KBM-7 (cell line): ENCODE data around the gene SNX10.

Experiments used
- DNase-seq: peaks from one replicate; pipeline ENCODE4 v3.0.0-alpha.2; 2015
- in situ Hi-C: fragments of 300-500 bp; cut with MboI; formaldehyde crosslinking; loops from 2 replicates; pipeline ENCODE4 v1.14.3; 2020; ENCODE audit warnings: low sequenced_read_pairs, low pct_unique_long_range_greater_than_20kb, mixed read lengths

SNX10 gene

DNA sequence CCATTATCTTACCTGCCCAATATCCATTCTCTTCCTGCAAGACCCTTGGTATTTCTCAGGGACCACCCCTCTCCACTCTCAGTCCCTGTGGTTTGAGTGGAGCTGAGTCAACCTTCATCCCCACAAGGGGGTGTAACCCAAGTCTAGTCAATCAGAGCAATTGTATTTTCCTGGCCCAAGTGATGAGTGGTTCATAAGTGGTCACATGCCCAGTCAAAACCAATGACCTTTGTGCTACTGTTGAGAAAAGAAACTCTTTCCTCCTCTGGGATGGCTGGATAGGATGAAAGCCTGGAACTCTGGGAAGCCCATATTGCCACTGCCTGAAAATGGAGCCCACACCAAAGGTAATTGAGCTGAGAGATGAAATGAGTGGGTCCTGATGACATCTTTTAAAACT is 93.6 kb downstream of the SNX10 start:
- in situ Hi-C loops, result no loop called here
- DNase-seq, result no peak

DNA sequence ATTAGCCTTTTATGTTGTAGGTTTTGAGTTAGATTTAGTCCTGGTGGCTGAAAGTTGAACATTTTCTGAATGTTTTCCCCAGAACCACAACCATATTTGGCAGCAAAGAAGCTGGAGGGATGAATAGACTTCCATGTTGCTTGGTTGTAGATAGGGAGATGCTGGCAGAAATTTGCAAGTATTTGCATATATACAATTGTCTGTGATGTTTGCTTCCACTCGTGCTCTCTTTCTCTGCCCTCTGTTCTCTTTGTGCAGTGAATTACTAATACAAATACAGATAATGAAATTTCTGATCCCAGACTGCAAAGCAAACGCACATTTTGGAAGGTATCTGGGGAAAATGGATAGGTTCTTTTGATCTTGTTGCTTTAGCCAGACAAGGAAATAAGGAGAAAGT is 96.1 kb downstream of the SNX10 start:
- in situ Hi-C loops, result no loop called here

DNA sequence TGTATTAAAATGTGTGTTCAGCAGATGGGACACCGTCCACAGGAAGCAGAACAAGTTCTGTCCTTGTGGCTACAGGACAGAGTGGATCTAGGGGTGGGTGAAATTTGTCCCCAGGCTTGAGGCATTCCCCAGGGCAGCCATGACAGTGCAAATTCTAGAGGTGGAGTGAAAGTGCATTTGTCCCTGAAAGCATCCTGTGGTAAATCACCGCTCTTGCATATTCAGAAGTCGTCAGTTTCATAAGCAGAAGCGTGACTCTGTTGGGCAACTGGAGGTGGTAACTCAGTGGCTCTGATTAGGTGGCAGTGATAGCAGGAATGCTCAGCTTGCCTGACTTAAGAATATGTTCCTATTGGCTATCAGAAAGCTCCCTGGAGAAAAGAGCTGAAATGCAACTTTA is 96.6 kb downstream of the SNX10 start:
- in situ Hi-C loops, result no loop called here
- no peak for DNase-seq

More for the DNA sequence above, 96.1 kb downstream of the SNX10 start:
- DNase-seq, result no peak

DNA sequence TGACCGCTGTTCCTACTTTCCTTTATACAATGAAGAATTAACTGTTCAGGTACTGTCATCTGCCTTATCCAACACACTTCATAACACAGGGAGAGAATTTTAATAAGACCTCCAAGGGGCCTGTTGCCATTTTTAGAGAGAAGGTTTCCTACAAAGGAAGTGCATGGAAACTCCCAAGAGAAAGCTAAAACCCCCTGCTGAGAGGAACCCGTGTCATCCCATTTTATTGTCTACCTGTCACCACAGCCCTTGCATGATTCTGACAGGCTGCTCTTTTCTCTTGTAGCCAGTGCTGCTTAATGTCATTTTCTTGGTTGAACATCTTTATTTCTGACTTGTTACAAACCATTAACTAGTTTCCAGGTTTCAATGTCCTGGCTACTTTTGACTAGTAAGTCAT is 98.4 kb downstream of the SNX10 start:
- no peak for DNase-seq
- in situ Hi-C loops, result loop anchor here (10.0 kb wide), 1 partner anchor 275 kb away; no protein-coding TSS in a partner anchor

DNA sequence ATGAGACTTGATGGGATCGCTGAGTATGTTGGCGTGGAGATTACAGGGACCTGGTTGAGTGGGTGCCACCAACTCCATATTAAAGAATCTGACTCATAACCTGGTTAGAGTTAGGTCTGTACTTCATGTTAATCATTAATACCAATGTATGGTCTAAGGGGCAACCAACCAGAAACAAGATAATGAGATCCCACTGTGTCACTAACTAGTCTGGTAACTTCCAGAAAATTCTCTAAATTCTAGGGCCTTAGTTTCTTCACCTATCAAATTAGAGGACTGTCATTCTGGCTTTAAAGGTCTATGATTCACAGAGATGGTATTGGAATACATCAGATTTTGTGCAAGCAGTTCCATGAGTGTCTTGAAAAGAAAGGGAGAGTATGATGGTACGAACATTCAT is 102.2 kb downstream of the SNX10 start:
- DNase-seq, result no peak
- in situ Hi-C loops, result loop anchor here (10.0 kb wide), 1 partner anchor 271 kb away; no protein-coding TSS in a partner anchor

DNA sequence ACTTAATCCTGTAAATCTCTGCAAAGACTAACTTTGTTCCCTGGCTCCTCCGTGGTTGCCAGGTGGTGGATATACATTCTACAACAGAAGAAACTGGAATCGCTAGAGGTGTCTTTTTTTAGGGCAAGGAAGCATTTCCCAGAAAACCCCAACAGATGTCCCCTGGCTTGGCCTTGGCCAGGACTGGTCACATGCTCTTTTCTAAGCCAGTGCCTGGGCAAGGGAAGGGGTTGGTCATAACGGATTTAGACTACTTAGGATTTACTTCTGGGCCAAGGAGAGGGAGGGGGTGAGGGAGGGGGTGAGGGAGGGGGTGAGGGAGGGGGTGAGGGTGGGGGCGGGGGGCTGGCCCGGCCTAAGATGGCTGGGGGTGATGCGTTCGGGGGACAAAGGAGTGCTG is 105.7 kb downstream of the SNX10 start:
- in situ Hi-C loops, result loop anchor here (10.0 kb wide), 1 partner anchor 267 kb away; no protein-coding TSS in a partner anchor
- no peak for DNase-seq

DNA sequence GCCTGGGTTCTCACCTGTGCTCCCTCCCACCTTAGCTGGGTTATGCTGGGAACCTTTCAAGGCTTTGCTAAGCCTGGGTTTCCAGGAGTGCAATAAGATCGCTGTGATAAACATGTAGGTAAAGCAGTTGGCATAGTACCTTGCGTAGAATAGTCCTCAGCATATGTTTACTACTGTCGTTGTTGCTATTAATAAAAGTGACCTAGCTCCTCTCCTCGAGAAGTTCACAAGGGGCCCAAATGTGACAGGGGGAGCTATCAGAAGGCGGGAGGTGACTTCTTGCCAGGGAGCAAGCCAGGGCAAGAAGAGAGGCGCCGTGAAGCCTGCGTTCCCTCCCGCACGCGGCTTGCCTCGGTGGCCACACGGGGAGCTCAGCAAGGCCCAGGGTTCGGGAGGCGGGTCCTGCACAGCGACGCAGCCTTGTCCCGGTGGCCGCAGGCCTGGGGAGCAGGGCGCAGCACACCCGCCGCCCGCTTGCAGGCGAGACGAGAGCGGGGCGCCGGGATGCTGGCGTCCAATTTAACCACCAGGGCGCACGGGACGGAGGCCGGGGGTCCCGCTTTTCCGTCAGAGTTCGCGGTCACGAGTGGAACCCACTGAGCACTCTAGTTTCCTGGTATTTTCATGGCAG is 106.2 kb downstream of the SNX10 start:
- no peak for DNase-seq
- in situ Hi-C loops, result loop anchor here (10.0 kb wide), 1 partner anchor 267 kb away; no protein-coding TSS in a partner anchor

DNA sequence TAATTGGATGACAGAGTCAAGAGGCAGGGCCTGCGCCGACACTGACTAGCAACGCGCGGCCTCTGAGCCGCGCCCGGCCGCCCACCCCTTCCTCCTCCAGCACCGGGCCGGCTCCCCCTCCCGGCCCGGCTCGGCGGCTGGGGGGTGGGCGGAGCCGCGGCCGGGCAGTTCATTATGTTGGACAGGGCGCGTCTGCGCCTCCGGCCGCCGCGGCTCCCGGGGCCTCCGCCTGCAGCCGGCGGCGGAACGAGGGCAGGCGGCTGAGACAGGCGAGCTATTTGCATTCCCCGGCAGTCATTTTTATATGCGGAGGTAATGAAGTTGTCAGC is 106.7 kb downstream of the SNX10 start:
- in situ Hi-C loops, result loop anchor here (10.0 kb wide), 1 partner anchor 266 kb away; no protein-coding TSS in a partner anchor
- peak; percentile 83 for DNase-seq

DNA sequence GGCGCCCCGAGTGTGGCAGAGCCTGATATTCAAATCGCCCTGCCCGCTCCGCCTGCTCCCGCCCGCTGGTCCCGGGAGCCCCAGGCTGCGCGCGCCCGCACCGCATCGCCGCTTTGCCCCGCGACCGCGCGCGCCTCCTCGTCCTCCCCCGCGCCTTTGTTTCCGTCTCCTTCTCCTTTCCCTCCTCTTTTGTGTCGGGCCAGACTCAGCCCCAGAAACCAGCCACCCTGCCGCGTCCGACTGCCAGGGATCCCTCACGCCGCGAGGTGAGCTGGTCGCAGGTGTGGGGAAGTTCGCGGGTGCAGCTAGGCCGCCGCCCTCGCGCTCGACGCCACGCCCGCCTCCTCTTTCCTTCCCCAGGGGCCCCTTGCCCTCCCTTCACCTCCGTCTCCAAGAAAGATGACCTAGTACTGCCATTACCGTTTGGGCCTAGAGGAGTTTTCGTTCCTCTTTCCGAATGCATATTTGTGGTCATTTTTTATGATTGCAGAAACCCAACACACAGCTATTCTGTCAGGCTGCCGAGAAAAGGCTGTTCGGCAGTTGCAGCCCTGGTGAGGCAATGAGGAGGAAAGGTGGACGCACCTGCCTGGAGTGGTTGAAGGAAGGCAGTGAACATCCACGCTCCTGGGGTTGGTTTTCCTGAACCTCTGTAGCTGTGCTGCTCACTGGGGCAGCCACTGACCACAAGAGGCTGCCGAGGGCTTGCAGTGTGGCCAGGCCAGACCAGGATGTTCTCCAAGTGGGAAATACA is 107.3 kb downstream of the SNX10 start:
- peak; percentile 93 for DNase-seq
- in situ Hi-C loops, result loop anchor here (10.0 kb wide), 1 partner anchor 266 kb away; no protein-coding TSS in a partner anchor

DNA sequence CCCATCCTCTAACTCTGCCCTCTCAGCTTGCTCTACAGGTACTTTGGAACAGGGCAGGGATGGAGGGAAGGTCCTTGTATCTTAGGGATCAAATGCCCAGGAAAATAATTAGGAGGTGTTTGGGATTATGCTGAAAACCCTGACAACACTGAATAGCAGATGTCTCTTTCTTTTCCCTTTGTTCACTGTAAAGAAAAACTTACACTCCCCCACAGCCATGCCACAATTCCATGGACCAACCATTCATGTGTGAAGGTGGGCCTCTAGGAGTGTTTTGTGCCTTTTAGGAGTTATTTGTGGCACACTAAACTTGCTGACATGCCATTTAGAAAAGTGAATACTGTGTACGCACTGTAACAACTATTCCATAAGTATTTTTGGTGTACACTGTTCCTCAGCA is 108.1 kb downstream of the SNX10 start:
- in situ Hi-C loops, result loop anchor here (10.0 kb wide), 1 partner anchor 265 kb away; no protein-coding TSS in a partner anchor
- no peak for DNase-seq

DNA sequence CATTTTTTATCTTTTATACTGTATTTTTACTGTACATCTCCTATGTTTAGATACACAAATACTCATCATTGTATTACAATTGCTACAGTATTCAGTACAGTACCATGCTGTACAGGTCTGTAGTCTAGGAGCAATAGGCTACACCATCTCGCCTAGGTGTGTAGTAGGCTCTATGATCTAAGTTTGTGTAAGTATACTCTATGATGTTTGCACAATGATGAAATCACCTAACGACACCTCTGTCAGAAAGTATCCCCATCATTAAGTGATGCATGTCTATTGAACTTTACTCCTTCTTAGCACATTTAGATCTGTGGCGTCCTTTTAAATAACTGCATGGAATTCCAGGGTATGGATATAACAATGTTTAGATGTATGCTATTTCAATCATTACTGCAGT is 112.0 kb downstream of the SNX10 start:
- in situ Hi-C loops, result no loop called here
- no peak for DNase-seq

DNA sequence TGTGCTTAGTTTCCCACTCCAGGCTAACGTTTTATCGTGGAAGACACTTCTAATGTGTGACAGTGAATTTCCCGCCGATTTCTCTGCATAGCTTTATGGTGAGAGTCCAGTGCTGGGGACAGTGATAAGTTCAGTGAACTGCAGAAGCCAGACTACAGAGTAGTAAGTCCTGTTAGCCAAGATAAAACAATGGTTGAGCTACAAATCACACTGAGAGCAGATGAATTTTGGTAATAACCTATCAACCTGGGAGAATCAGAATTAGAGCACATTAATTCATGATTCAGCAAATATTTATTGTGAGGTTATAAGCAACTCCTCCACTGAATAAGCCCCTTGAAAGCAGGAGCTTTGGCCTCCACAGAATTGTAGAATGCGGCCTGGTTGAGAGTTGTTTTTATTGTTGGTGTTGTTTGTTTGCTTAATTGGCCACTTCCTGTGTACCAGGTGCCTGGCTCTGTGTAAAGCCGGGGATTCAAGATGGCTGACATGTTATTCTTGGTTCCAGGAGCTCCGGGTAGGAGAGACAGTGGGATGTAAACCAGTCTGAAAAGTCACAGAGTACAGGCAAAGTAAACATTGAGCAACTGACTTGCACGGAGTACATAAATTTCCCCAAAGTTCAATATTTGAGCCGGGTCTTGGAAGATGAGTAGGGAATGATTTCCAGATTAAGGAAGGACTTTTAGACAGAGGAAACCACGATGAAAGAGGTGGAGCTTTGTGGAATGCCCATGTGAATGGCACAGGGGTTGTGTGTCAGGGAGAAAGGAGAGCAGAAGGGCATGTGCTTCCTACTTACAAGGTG is 112.7 kb downstream of the SNX10 start:
- no peak for DNase-seq
- in situ Hi-C loops, result no loop called here

DNA sequence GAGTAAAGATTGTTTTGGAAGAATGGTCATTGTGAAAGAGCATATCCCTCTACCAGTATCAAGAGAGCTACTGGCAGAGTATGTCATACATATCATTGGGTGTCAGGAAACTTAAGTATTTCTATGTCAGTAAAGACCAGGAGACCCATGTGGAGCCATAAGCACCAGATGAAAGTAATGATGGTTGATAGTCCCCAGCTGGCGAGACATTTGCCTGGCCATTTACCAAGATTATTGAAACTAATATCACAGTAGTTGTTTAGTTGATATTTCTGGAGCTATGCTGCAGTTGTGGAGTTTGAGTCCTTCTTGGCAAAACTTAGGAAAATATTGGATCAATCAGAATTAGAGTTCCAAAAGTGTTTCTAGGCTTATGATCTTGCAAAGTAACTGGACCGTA is 114.8 kb downstream of the SNX10 start:
- in situ Hi-C loops, result no loop called here
- no peak for DNase-seq

DNA sequence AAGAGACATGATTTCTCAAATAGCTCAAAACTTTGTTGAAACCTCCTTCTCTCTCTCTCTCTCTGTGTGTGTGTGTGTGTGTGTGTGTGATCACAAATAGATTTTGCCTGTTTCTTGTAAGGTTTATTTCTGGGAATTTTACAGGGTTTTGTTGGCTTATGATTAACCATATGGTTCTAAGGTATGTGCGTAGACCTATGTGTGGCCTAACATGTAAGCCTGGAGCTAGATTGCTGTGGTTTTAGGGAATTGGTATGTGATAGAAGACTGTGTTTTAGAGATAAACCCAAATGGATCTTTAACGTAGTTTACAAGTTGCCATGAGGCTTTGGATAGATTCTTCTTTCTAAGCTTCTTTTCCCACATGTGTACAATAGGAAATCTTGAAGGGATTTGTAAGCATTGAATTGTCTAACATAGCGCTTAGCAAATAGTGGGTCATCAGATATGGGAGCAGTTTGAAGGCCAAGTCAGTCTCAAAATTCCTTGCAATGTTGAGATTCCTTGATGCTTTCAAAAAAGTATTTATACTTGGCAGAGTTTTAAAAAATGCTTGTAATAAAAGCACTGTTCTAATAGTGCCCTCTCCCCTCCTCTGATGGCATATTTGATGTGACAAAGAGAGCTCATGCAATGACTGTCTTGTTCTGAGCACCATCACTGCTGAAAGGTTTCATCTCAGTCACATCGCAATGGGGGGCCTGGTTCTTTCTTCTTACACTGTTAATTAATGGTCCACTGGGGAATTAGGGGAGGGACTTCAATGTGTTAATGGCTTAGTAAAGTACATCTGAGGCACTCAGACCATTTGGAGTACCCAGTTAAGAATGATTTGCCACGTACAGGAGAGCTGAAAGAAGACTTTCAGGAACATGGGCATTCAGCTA is 118.2 kb downstream of the SNX10 start:
- in situ Hi-C loops, result no loop called here
- DNase-seq, result no peak

DNA sequence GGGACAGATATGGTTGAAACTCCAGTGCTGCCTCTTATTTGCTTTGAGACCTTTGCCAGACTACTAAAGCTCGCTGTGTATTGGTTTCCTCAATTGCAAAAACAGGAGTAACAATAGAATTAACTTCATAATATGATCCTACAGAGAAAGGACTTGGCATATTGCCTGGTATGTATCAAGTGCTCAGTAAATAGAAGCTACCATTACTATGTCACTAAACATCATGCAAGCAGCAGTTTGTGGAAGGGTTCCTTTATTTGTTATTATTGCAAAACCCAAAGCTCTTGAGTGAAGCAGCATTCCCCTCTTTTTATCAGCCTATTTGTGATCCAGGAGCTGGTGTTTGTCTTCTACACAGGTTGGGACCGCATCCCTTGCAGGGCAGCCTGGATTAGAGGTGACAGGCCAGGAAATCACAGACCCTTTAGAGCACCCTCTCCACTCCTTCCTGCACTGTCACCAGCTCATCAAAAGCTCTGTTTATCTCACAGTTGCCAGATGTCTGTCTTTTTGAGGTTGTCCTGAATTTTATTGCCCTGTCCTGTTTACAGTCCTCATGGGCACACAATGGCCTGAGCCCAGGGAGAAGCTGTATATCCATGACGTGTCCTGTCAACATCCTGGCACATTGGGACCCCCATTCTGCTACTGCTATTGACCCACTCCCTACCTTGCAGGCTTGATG is 121.5 kb downstream of the SNX10 start:
- no peak for DNase-seq
- in situ Hi-C loops, result no loop called here

DNA sequence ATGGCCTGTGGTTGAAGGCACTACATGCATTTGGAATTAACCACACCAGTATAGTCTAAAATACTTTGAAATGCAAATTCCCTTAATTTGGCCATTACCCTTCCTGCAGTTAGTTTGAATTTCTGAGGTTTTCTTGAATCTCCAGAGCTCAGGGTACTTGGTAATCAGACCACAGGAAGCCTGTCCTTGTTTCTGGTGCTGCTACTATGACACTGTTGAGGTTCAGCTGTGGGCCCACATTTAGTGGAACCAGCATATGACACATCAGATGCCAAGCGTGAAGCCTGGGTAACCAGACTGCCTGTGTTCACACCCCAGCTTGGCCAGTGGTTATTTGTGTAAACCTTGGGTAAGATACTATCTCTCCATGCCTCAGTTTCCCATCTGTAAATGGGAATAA is 124.3 kb downstream of the SNX10 start:
- in situ Hi-C loops, result no loop called here
- DNase-seq, result no peak

DNA sequence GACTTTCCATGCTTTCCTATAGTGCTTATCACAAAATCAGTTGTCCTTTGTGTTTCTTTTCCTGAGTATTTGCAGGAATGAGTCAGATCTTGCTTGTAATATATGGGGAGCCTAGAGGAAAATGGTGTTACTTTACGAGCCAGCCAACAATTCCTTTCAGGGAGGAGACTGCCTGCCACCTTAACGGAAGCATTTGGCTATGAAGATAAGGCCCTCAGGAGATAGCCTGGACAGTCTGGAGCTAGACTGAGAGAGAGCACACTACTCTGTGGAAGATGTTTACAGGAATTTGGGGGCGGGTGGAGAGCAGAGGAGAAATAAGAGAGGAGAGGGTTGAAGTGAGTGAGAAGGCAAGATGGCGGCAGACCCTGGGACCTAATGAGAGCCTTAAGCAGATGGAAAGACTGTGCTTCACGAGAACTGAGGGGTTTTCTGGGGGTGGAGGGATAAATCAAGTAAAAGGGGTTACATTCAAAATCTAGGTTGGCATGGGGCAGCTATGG is 126.3 kb downstream of the SNX10 start:
- DNase-seq, result no peak
- in situ Hi-C loops, result no loop called here

DNA sequence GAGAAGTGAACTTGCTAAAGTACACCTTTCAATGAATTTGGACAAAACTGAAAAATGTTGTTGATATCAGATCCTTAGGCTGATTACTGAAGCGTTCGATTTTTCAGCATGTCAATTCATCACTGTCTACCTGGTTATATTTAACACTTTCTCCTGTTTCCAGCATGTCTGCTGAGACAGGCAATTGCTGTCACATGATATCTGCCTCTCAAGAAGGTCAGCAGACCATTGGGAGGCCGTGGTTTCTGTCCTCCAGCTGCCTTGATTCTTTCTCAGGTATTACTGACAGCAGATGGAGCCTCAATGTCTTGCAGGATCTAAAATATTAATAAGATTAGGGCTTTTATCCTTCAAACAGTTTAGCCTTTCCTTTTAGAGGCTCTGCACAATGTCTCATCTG is 127.5 kb downstream of the SNX10 start:
- in situ Hi-C loops, result no loop called here
- no peak for DNase-seq
